GM18519 (cell line): ENCODE measurements around the gene NMT1.

ENCODE experiments used
- ATAC-seq: cut with Tn5 transposase; IDR thresholded peaks from one replicate; pipeline ENCODE4 v1.9.1; 2021; ENCODE audit warnings: mild to moderate bottlenecking, moderate library complexity; ENCODE audit not compliant: unreplicated experiment, low FRiP score

The NMT1 gene

GRCh38 chr17:45147581-45148182 is 86.6 kb downstream of the NMT1 start:
- no peak for ATAC-seq

DNA sequence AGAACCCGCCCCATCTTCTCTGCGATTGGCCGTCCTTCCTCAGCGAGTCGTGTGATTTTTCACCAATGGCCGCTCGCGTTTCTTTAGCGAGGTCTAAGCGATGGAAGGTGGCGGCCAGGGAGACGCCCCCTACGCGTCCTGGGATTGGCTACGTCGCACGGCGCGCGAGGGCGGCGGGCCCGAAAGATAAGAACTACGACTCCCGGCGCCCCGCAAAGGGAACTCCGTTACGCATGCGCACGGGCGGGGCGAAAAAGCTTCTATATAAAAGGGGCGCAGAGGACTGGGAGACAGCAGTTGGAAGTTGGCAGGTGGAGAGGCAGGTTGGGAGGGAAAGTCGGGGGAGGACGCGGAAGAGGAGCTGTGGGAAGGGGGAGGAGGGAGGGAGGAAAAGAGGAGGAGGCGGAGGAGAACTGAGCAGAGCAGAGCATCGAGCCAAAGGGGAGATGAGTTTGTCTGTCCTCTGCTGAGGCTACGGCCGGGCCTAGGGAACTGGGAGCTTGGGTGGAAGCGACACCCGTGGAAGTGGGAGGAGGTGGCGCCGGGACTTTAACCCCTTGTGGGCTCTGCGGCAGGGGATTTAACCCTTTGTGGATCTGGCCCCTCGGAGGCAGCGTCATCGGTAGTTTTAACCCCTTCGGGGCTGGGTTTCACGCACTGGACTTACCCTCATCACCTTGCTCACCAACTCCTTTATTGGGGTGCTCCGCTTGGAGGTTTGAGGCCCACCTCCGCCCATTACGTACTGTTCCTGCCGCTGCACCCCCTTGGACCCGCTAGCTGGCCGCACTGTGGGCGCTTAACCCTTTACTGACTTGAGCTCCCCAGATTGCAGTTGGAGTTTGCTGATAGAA is 87.3 kb downstream of the NMT1 start, which contains the start of gene HEXIM1:
TSS of gene HEXIM1 (plus strand) at position 293 of the 854 bp plus-strand sequence. CDS start 716 bp downstream, outside the sequence.
- ATAC-seq = peak; percentile 46

GRCh38 chr17:45149037-45149668 is 88.0 kb downstream of the NMT1 start:
- no peak for ATAC-seq

DNA sequence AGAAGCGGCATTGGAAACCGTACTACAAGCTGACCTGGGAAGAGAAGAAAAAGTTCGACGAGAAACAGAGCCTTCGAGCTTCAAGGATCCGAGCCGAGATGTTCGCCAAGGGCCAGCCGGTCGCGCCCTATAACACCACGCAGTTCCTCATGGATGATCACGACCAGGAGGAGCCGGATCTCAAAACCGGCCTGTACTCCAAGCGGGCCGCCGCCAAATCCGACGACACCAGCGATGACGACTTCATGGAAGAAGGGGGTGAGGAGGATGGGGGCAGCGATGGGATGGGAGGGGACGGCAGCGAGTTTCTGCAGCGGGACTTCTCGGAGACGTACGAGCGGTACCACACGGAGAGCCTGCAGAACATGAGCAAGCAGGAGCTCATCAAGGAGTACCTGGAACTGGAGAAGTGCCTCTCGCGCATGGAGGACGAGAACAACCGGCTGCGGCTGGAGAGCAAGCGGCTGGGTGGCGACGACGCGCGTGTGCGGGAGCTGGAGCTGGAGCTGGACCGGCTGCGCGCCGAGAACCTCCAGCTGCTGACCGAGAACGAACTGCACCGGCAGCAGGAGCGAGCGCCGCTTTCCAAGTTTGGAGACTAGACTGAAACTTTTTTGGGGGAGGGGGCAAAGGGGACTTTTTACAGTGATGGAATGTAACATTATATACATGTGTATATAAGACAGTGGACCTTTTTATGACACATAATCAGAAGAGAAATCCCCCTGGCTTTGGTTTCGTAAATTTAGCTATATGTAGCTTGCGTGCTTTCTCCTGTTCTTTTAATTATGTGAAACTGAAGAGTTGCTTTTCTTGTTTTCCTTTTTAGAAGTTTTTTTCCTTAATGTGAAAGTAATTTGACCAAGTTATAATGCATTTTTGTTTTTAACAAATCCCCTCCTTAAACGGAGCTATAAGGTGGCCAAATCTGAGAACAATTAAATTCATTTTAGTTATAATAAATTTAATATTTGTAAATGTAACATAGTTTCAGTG is 88.8 kb downstream of the NMT1 start:
- ATAC-seq = no peak

DNA sequence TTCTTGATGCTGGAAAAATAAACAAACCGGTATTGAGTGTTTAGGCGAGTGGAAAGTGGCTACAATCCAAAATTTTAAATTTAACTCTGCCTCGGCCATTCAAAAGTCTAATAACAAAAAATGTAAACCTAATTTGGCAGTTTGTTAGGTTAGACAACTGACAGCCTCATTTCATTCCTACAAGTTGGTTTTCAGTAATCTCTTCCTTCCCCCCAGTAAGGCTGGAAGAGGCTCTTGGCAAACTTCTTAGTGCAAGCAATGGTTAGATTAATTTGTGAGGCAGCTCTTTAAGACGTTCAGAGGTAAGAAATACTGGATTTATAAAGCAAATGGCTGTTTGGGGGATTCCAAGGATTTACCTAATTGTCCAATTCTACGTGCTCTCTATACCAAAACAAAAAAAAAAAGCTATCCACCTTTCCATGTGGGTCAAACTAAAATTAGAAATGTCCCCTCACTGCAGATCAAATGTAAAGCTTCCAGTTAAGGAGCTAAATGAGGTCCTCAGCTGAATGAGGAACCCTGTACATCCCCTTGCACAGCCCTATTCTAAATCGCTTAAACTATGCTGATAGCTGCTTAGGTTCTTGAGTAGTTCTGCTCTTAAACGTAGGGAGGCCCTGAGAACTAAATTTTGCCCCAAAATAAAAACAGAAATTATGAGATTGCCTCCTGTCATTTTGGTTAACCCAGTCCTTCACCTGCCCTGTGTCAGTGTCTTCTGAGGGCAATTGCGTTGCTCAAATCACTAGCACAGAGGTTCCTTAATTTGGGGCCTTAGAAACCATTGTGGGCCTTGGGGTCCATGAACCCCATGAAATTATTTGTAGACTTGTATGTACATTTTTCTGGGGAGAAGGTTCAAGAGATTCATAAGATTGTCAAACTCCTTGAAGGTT is 90.0 kb downstream of the NMT1 start:
- ATAC-seq = no peak

DNA sequence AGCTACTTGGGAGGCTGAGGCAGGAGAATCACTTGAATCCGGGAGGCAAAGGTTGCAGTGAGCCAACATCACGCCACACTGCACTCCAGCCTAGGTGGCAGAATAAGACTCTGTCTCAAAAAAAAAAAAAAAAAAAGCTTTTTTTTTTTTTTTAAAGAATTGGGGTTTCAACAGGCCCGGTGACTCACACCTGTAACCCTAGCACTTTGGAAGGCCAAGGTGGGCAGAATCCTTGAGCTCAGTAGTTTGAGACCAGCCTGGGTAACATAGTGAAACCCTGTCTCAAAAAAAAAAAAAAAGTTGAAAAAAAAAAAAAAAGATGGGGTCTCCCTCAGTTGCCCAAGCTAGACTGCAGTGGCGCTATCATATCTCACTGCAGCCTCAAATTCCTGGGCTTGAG is 93.9 kb downstream of the NMT1 start:
- ATAC-seq = no peak

DNA sequence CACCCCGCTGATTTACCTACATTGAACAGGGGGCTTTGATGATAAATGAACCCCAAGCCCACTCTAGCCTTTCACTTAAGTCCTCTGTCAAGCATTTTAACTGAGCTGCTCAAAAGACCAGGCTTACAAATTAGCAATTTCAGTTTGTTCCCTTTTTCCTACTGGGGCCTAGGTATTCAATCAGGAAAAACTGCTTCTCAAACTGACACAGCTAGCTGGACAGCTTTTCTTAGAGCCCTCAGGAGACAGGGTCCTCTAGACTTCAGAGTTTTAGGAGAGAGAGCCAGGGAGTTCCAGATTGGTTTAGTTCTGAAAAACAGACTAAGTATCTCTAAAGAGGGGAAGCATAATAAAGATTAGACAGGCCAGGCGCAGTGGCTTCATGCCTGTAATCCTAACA is 94.4 kb downstream of the NMT1 start:
- ATAC-seq = no peak

DNA sequence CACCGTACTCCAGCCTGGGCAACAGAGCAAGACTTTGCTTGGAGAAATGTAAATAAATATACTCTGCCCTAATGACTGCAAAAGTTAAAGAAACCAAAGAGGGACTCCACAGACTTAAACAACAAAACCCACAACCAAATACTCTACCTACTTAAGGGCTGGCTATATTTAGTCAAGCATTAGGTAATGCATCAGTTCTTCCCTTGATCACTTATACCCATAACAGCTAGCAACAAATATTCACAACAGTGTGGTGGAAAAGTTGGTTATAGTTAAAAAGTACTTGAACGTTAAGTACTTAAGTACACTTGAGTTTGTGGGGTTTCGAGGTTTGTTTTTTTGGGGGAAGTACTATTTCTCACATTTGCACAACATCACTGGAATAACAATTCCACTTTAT is 95.1 kb downstream of the NMT1 start:
- ATAC-seq = no peak
